Measurements from ENCODE around the gene GSDMA.

DNA sequence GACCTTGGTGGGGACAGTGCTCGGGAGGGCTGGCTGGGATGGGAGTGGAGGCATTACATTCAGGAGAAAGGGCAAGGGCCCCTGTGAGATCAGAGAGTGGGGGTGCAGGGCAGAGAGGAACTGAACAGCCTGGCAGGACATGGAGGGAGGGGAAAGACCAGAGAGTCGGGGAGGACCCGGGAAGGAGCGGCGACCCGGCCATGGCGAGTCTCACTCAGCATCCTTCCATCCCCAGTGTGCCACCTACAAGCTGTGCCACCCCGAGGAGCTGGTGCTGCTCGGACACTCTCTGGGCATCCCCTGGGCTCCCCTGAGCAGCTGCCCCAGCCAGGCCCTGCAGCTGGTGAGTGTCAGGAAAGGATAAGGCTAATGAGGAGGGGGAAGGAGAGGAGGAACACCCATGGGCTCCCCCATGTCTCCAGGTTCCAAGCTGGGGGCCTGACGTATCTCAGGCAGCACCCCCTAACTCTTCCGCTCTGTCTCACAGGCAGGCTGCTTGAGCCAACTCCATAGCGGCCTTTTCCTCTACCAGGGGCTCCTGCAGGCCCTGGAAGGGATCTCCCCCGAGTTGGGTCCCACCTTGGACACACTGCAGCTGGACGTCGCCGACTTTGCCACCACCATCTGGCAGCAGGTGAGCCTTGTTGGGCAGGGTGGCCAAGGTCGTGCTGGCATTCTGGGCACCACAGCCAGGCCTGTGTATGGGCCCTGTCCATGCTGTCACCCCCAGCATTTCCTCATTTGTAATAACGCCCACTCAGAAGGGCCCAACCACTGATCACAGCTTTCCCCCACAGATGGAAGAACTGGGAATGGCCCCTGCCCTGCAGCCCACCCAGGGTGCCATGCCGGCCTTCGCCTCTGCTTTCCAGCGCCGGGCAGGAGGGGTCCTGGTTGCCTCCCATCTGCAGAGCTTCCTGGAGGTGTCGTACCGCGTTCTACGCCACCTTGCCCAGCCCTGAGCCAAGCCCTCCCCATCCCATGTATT is 53.5 kb downstream of the GSDMA start:
- TF ChIP-seq GATA3 (IDR thresholded peaks at IDR 0.05; ENCODE audit: low read depth, low read length) (no peak), GATA2 (IDR thresholded peaks at IDR 0.05; ENCODE audit: low read depth, low read length) (no peak)
